ENCODE measurements around the gene TSPO2. TPM values are rescaled to one million over a fixed set of nuclear protein-coding genes. Genes with fewer than 3 reads are reported as not detected.

TSPO2 gene
- total RNA-seq, 1 donor from 2014 or later = not detected

DNA sequence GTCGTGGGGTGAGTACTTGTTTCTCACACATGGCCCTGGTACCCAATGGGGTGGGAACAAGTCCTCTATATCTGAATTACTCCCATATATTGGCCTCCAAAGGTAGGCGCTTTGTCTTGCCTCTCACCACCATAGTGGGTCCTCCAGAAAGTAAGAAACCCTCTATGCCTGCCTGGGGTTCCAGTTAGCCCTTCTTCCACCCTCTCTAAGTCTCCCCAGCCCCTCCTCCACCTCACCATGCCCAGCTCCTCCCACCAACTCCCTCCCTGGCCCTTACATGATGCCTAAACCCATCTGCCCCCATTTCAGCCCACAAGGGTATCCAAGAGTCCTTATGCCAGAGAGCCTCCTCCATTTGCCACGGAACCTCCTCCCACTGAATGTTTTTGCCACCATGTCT is 884 bp downstream of the TSPO2 start:
- H3K27ac ChIP-seq = no peak overlapping the region
- no peak for TF ChIP-seq POLR2AphosphoS5 (IDR thresholded peaks at IDR 0.05; ENCODE audit: insufficient read depth in 1 of 2, low read depth in 1 of 2)
- TF ChIP-seq, protein P1, sequence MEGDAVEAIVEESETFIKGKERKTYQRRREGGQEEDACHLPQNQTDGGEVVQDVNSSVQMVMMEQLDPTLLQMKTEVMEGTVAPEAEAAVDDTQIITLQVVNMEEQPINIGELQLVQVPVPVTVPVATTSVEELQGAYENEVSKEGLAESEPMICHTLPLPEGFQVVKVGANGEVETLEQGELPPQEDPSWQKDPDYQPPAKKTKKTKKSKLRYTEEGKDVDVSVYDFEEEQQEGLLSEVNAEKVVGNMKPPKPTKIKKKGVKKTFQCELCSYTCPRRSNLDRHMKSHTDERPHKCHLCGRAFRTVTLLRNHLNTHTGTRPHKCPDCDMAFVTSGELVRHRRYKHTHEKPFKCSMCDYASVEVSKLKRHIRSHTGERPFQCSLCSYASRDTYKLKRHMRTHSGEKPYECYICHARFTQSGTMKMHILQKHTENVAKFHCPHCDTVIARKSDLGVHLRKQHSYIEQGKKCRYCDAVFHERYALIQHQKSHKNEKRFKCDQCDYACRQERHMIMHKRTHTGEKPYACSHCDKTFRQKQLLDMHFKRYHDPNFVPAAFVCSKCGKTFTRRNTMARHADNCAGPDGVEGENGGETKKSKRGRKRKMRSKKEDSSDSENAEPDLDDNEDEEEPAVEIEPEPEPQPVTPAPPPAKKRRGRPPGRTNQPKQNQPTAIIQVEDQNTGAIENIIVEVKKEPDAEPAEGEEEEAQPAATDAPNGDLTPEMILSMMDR (IDR thresholded peaks at IDR 0.05) = no peak
- TF ChIP-seq POLR2A (IDR thresholded peaks at IDR 0.05) = no peak

DNA sequence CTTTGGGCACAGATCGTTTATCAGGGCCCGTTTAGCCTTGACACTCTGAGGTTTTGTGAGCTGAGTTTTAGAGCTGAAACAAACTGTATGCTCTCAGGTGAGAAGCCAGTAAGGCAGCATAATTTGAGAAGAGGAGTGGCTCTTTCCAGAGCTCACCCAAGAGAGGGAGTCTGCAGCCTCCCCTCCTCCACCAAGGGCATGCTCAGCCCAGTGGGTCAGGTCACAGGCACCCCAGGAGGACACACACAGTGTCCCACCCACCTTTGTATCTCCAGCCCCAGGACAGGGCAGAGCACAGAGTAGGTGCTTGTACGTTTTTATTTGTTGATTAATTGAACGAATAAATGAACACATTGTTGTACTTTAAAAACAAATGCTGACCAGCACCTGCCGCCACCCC is 3.4 kb downstream of the TSPO2 start:
- H3K4me3 ChIP-seq = no peak overlapping the region
- no peaks in the 10 kb centered on the region for H3K4me1 ChIP-seq
- no peak for TF ChIP-seq POLR2AphosphoS5 (IDR thresholded peaks at IDR 0.05; ENCODE audit: insufficient read depth in 1 of 2, low read depth in 1 of 2)
- no peak for TF ChIP-seq POLR2A (IDR thresholded peaks at IDR 0.05)
- TF ChIP-seq, protein P1 (IDR thresholded peaks at IDR 0.05) = no peak
- no peak for DNase-seq (ENCODE audit: extremely low spot score in 2 of 2)
- no peaks in the 10 kb centered on the region for H3K9me3 ChIP-seq
- H3K27me3 ChIP-seq = no peaks in the 10 kb centered on the region
- H3K36me3 ChIP-seq = no peaks in the 10 kb centered on the region
- intact Hi-C loops (cut with DNase I) = no loop called here
- H3K27ac ChIP-seq = no peak overlapping the region

More for the DNA sequence above, 884 bp downstream of the TSPO2 start:
- H3K9me3 ChIP-seq = no peaks in the 10 kb centered on the region
- no peaks in the 10 kb centered on the region for H3K4me1 ChIP-seq
- no peak overlapping the region for H3K4me3 ChIP-seq
- no peaks in the 10 kb centered on the region for H3K27me3 ChIP-seq
- no peaks in the 10 kb centered on the region for H3K36me3 ChIP-seq
- DNase-seq (ENCODE audit: extremely low spot score in 2 of 2) = no peak
- intact Hi-C loops (cut with DNase I) = no loop called here

DNA sequence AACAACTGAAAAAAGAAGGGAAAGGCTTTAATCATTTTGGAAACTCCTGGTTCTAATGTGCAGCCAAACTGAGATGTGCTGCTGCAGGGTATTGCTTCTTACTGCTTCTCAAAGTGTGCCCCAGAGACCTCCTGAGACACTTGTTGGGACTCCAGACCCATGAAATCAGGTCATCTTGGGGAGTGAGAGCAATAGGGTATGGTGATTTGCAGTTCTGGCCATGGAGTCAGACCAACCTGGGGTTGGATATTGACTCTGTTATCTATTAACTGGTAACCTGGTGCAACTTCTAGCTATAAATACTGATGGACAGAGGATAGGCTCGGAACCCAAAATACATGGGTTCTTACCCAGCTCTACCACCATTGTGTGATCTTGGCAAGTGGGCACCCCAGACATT is 3.8 kb downstream of the TSPO2 start:
- Histone ChIP-seq H3K4me3 (no peak overlapping the region), H3K9me3 (no peaks in the 10 kb centered on the region), H3K36me3 (no peaks in the 10 kb centered on the region), H3K4me1 (no peaks in the 10 kb centered on the region), H3K27me3 (no peaks in the 10 kb centered on the region), H3K27ac (no peak overlapping the region)
- intact Hi-C loops (cut with DNase I) = no loop called here
- DNase-seq (ENCODE audit: extremely low spot score in 2 of 2) = no peak
- TF ChIP-seq POLR2A (IDR thresholded peaks at IDR 0.05) (no peak), POLR2AphosphoS5 (IDR thresholded peaks at IDR 0.05; ENCODE audit: insufficient read depth in 1 of 2, low read depth in 1 of 2) (no peak)
- TF ChIP-seq, protein P1 (IDR thresholded peaks at IDR 0.05) = no peak

DNA sequence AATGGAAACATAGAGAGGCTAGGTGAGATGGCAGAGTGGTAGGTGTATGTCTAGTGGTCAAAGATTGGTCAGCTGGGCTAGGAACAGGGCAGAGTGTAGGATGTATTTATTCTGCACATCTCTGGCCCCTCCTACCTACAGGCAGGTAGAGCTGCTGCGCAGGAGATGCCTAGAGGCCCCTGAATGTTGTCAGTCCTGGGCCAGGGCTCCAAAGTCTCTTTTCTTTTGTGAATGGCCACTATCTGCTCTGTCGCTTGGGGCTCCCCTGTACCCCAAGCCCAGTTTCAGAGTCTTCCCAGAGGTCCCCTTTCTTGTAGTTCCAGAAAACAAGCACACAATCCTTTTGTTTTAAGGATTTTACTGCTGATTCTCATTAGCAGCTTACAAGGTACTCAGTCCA is 5.0 kb downstream of the TSPO2 start:
- intact Hi-C loops (cut with DNase I) = no loop called here
- TF ChIP-seq POLR2AphosphoS5 (IDR thresholded peaks at IDR 0.05; ENCODE audit: insufficient read depth in 1 of 2, low read depth in 1 of 2) = no peak
- no peak for TF ChIP-seq POLR2A (IDR thresholded peaks at IDR 0.05)
- TF ChIP-seq, protein P1 (IDR thresholded peaks at IDR 0.05) = no peak
- no peak for DNase-seq (ENCODE audit: extremely low spot score in 2 of 2)
- Histone ChIP-seq H3K9me3 (no peaks in the 10 kb centered on the region), H3K4me3 (no peak overlapping the region), H3K4me1 (no peaks in the 10 kb centered on the region), H3K36me3 (no peaks in the 10 kb centered on the region), H3K27me3 (no peaks in the 10 kb centered on the region), H3K27ac (no peak overlapping the region)

DNA sequence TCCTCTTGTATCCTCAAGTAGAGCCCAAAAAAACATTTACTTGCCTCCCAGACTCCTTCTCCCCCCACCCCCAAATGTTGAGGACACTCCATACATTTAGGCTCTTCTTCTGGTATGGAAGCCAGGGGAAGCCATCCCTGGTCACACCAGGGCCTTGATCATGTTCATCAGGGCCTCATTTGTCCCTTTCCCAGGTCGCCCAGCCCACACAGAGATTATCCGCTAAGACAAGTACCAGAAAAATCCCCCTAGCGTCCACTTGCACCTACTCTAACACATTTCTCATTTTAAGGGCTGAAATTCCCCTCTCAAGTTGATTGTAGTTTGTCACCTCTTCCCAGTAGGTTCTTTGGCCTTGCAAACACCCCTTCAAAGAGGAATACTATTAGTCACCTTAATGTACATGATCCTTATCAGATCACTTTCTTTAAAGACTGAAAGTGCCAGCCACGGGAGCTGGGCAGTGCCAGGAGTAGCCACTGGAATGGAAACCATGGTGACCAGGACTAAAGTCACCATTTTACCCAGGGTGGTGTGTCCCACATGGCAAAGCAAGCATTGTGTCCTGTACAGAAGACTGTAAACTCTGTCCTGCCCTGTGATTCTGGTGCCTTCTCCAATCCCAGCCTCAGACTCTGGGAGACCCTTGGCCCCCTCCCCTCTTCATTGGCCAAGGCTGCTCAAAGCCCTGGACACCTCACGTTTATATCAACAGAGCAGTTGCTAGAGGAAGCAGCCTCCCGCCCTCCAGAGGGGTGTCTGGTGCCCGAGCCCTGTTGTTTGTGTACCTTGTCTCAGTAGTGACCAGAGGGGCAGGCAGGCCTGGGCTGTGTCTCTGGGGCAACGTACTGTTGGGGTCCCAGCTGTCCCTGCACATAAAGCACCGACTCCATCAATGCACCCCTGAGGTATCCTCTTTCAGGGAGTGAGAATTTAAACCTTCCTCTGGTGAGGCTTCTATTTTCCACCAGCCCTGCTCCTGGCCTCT is 5.8 kb downstream of the TSPO2 start:
- Histone ChIP-seq H3K36me3 (no peaks in the 10 kb centered on the region), H3K4me3 (no peak overlapping the region), H3K4me1 (no peaks in the 10 kb centered on the region), H3K9me3 (no peaks in the 10 kb centered on the region), H3K27ac (no peak overlapping the region), H3K27me3 (no peaks in the 10 kb centered on the region)
- no peak for DNase-seq (ENCODE audit: extremely low spot score in 2 of 2)
- TF ChIP-seq, protein P1 (IDR thresholded peaks at IDR 0.05) = no peak
- TF ChIP-seq POLR2AphosphoS5 (IDR thresholded peaks at IDR 0.05; ENCODE audit: insufficient read depth in 1 of 2, low read depth in 1 of 2) = no peak
- no peak for TF ChIP-seq POLR2A (IDR thresholded peaks at IDR 0.05)
- intact Hi-C loops (cut with DNase I) = no loop called here
